HG03108 (cell line): Measurements from ENCODE around the gene PGLYRP4.

ENCODE experiments used
- ATAC-seq: cut with Tn5 transposase; IDR thresholded peaks from one replicate; pipeline ENCODE4 v1.9.1; 2021; ENCODE audit warnings: moderate library complexity; ENCODE audit not compliant: unreplicated experiment

The PGLYRP4 gene

GRCh38 chr1:153348511-153349362 lies at the start of gene PGLYRP4:
TSS of gene PGLYRP4 (minus strand) at chr1:153348841. CDS start at chr1:153347932, 909 bp downstream.
- ATAC-seq, result no peak

GRCh38 chr1:153397924-153398651 lies 49.4 kb upstream of the PGLYRP4 start:
- no peak for ATAC-seq

GRCh38 chr1:153397051-153397923 lies 48.6 kb upstream of the PGLYRP4 start:
- ATAC-seq, result no peak

- no peak for ATAC-seq
Observed at GRCh38 chr1:153396461-153396860, 47.8 kb upstream of the PGLYRP4 start.

- no peak for ATAC-seq
Observed at GRCh38 chr1:153395776-153396175, 47.1 kb upstream of the PGLYRP4 start.

GRCh38 chr1:153395136-153395685 lies 46.6 kb upstream of the PGLYRP4 start:
- no peak for ATAC-seq

- no peak for ATAC-seq
Observed at GRCh38 chr1:153394391-153394790, 45.8 kb upstream of the PGLYRP4 start.

GRCh38 chr1:153393926-153394325 lies 45.3 kb upstream of the PGLYRP4 start:
- no peak for ATAC-seq

GRCh38 chr1:153392822-153393221 lies 44.2 kb upstream of the PGLYRP4 start:
- ATAC-seq, result no peak

GRCh38 chr1:153392258-153392657 lies 43.6 kb upstream of the PGLYRP4 start:
- no peak for ATAC-seq

GRCh38 chr1:153390938-153391710 lies 42.5 kb upstream of the PGLYRP4 start, which contains the start of gene S100A8:
TSS of gene S100A8 (minus strand) at chr1:153391073. CDS start at chr1:153390535, 538 bp downstream.
- ATAC-seq, result no peak

- no peak for ATAC-seq
Observed at GRCh38 chr1:153389973-153390879, 41.6 kb upstream of the PGLYRP4 start.

GRCh38 chr1:153389401-153389800 lies 40.8 kb upstream of the PGLYRP4 start:
- ATAC-seq, result no peak

GRCh38 chr1:153387785-153388184 lies 39.1 kb upstream of the PGLYRP4 start:
- ATAC-seq, result no peak

GRCh38 chr1:153387001-153387400 lies 38.4 kb upstream of the PGLYRP4 start:
- ATAC-seq, result no peak

GRCh38 chr1:153386500-153386901 lies 37.9 kb upstream of the PGLYRP4 start:
- no peak for ATAC-seq

GRCh38 chr1:153384958-153385580 lies 36.4 kb upstream of the PGLYRP4 start:
- no peak for ATAC-seq

- ATAC-seq, result no peak
Observed at GRCh38 chr1:153380711-153381110, 32.1 kb upstream of the PGLYRP4 start.
